HG02759 (cell line): ENCODE data around the gene PIK3R3.

Source experiments
- ATAC-seq: cut with Tn5 transposase; IDR thresholded peaks from one replicate; pipeline ENCODE4 v1.9.1; 2021; ENCODE audit warnings: mild to moderate bottlenecking, moderate library complexity; ENCODE audit not compliant: unreplicated experiment

The PIK3R3 gene

DNA sequence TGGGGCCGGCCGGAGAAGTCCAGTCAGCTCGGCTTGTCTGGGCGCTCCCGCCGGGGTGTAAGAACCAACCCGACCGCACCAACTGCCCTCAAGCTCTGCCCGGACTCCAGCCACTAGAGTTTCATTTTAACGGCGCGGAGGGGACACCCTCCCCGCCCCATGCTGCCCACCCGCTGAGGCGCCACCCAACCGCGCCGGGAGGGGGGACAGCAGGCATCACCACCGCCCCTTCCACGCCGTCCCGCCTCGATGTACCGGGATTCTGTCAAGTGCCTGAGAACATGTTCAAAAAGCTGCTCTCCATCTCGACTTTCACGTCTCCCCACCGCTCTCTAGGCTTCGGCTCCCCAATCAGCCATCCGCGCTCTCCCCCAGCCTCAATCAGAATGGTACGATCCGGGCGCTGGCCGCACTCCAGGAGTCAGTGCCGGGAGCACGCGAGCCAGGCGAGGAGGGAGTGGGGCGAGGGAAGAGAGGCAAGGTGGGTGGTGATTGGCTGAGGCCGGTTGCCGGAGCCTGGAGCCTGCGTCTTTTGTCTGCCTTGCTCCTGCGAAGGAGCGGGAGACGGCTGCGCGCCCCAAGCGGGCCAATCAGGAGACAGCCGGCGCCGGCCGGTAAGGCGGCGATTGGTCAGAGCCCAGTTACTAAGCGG lies at the start of gene PIK3R3:
PIK3R3 (minus strand) TSS at position 101 of the 652 bp plus-strand sequence. CDS start 677 bp downstream, outside the sequence.
- peak; percentile 91 for ATAC-seq

DNA sequence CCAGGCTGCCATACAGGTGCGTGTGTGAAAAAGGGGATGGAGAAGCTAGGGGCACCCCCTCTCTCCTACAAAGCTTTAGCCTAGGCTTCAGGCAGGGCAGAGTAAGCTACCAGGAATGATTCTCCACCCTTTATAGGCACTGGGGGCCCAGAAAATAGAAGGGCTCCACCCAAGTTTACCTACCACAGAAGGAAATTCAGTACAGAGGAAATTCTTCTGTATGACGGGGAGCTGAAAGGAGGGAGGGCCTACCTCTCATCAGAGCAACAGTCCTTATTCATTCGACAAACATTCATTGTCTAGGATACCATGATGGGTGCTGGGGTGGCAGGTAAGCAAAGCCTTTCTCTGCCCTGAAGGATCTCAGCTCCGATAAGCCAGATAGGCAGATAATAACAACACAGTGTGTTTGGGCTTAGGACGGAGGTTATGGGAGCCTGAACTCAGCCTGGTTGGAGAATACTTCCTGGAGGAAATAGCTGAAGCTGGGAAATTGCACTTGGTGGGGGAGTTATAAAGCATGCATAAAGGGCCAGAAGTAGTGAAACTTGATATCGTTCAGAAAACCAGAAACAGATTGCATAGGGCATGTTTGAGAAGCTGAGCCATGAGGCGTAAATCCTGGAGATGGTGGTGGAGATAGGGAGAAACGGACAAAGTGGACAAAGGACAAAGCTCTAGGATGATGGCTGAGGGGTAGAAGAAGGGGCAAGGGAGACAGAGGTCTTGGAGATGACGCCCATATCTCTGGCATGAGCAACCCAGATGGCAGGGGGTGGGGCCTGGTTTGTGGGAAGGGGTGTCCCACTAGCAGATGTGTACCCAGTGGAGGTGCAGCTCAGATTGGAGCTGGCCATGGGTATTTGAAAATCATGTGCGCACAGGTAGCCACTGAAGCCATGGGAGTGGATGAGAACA lies 49.2 kb upstream of the PIK3R3 start:
- ATAC-seq, result no peak

DNA sequence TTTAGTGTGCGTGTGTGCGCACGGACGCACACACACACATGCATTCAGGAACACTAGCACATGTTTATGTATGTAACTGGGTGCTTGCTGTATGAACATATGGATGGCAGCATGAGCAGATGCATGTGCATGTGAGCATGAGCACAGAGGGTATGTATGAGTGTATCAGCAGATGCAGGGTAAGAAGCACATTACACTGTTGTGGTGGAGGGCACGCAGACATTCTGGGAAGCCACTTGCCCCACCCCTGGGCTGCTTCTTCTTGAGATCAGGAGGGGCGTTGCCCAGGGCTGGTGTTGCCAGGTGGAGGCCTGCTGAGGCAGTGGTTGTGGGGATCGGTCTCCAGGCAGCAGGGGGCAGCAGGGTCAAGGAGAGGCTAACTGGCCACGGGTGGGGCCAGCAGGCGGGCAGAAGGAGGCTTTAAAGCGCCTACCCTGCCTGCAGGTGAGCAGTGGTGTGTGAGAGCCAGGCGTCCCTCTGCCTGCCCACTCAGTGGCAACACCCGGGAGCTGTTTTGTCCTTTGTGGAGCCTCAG lies 47.7 kb upstream of the PIK3R3 start:
- ATAC-seq, result no peak

DNA sequence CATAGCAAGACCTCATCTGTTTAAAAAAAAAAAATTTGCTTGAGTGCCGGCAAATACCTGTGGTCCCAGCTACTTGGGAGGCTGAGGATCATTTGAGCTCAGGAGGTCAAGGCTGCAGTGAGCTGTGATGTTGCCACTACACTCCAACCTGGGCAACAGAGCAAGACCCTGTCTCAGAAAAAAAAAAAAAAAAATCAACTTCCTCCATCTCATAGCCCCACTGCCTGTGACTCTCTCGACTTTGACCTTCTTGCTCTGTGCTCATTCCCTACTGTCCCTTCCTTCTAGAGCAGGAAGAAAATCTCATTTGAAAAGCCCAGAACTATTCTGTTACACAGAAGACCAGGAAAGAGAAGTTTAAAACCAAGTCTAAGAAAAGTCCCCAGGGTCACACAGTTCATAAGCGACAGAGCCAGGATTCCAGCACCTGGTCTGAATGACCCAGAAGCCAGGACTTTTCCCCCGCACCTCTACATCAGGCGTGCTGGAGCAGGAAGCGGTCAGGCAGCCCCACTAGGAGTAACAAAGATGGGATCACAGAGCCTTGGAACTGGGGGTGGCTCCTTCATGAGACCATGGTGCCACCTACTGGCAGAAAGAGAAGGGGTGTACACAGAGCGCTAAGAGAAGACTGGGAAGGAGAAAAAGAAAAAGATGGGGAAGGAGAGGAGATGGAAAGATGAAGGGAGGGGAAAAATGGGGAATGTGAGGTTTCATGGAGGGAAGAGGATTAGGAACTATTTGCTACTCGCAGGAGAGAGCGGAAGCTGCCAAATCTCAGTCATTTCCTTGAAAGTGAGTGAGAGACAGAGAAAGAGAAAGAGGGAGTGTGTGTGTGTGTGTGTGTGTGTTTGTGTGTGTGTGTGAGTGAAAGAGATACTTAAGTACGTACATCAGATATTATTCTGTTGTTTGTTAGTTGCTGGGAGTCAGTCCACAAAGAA lies 47.0 kb upstream of the PIK3R3 start:
- ATAC-seq, result no peak

DNA sequence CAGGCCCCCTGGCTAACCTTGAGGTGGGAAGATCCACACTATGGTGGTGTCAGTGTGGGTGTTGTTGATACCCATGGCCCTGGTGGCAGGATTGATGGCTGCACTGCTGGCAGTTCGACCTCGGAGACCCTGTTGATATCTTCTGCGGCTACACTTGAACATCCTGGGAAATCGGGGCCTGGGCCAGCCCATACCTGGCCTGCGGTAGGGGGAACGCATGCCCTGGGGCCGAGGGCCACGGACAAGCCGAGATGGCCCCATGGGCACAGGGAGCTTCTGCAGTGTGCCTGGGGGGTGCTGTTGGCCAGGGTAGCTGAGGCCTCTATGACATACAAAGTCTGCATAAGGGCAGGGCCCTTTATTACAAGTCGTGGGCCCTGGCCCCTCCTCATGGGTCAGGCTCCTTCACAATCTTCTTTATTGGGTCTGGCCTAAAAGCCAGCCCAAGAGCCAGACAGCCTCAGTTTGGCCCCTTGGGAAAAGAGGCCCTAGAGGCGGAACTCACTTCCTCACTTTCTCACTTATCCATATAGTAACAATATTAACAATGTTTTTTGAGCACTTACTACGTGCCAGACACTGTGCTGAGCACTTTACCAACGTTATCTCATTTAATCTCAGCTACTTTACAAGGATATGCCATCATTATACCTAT lies 43.9 kb upstream of the PIK3R3 start, which contains the start of gene P3R3URF:
P3R3URF (minus strand) TSS at position 278 of the 655 bp plus-strand sequence; CDS start at position 261, 17 bp downstream.
- no peak for ATAC-seq

DNA sequence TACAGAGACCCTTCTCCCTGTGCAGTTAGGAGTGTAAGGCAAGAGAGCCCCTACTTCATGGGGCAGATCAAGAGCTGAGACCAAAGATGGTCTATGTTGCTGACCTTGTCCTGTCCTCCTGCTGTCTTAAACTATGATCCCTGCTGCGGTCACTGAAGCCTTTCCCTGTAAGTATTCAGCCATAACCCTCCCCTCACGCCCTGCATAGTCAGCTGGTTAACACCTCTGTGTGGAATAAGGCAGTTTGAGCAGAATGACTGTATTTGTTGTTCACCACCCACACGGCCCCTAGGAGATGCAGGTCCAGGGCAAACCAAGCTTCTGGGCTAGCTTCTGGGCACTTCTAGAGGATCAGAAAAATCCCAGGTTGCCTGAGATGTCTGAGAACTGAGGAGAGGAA lies 42.8 kb upstream of the PIK3R3 start:
- ATAC-seq, result no peak

DNA sequence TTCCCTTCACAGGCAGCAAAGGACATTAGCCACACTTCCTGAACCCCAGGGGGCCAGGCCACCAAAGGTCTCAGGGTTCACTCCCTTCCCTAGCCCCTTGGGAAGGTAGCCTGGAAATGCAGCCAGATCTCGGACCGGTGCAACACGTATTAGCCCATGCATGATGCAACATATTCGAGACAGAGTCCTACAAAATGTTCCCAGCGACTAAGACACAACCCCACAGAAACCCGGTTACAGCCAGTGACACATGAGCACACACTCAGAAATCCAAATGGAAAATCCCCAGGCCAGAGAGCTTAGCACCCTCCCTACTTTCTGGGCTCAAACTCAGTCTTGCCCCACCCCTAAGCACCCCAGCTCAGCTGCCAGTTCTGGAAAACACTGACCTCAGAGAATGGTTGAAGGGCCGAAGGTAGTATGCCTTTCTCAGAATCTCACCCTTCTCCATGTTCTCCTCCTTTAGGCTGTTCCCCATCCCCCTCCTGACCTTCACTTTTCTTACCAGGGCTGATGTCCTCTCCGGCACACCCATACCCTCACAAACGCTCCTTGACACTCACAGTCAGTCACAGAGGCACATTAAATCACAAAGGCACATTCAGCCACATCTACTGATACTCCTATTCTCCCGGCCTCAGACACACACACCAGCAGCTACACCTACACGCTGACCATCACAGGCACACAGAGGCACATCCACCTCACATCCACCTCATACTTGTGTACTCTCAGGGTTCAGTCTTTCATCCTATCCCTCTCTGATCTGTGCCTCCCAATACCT lies 42.2 kb upstream of the PIK3R3 start, which contains the start of gene TSPAN1:
TSPAN1 (plus strand) TSS at position 640 of the 784 bp plus-strand sequence. CDS start 6,021 bp downstream, outside the sequence.
- ATAC-seq, result no peak

DNA sequence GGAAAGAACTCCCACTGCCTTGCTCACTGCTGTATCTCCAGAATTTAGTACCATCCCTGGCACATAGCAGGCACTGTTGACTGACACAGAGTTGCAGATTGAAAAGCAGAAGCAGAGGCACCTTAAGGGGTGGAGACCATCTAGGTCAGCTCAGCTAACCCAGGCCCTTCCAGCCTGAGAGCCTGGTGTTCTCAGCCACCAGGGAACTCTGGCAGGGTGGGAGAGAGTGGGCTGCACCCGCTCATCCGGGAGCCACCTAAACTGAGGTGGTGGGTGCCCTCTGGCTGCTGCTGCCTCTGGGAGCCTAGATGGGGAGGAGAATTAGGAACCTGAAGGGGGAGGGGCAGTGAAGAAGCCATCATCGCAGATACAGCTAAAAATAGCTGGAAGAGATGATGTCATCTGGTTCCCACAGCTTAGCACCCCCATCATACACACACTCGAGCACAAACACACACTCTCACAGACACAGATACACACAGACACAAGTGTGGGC lies 41.0 kb upstream of the PIK3R3 start:
- ATAC-seq, result no peak

DNA sequence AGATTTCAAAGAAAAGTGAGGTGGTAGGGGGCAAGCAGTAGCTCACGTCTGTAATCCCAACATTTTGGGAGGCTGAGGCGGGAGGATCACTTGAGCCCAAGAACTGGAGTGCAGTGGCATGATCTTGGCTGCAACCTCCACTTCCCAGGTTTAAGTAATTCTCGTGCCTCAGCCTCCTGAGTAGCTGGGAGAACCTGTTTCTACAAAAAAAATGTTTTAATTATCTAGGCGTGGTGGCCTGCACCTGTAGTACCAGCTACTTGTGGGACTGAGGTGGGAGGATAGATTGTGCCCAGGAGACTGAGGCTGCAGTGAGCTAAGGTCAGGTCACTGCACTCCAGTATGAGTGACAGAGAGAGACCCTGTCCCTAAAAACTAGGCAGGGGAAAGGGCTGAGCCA lies 39.9 kb upstream of the PIK3R3 start:
- no peak for ATAC-seq

DNA sequence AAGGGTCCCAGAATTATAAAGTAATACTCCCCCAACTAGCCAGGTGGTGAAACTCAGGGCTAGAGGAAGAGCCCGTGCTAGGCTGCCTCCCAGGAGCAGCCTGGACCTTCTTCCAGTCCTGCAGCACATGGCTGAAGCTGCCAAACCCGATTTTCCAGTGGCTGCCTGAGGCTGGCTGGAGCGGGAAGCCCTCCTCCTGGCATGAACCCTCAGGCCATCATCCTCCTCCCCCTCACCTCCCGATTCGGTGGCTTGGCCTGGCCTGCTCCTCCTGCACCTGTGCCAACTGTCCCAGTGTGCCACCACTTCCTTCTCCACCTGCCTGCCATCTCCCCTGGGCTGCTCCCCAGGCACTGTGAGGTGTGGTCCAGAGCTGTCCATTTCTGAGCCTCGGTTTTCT lies 39.4 kb upstream of the PIK3R3 start:
- no peak for ATAC-seq

DNA sequence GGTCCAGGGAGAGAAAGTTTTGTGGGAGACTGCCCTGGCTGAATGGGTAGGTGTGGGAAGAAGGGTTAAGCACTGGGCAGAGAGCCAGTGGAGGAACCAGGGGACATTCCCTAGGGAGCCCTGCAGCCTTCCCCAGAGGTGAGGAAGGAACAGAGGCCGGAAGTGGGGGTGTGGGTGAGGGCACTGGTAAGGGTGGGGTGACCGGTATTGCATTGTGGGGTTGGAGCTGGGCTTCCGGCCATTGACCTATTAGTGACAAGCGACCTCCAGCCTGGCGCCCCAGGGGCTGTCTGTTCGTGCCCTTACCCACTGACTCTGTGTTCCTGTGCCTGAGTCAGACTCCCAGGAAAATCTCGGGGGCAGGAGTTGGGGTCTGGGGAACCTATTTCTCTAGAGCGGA lies 38.9 kb upstream of the PIK3R3 start:
- no peak for ATAC-seq

DNA sequence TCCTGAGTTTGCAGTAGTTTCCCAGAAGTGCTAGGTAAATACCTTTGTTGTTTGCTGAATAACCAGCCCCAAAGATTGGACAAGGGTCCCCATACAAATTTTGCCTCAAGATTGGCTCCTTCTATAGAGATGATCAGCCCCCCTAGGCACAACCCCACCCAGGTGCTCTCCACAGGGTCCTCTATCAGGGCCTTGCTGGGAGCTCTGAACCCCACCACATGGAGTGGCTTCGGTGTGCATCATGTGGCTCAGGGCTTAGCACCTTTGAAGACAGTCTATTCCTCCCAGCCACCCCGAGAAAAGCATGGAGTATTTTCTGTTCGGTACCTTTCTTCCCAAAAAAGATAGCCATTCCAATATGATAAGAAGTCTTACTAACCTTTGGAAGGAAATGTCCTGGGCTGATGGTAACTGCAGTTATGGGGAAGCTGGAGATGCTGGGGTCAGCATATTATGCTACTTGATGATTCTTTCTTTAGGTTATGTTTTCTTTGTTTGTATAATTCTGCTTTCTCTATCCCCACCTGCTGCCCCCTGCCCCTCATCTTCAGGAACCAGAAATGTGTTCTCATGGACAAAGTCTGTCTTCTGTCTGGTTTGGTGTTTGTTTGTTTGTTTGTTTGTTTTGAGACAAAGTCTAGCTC lies 37.5 kb upstream of the PIK3R3 start:
- no peak for ATAC-seq

DNA sequence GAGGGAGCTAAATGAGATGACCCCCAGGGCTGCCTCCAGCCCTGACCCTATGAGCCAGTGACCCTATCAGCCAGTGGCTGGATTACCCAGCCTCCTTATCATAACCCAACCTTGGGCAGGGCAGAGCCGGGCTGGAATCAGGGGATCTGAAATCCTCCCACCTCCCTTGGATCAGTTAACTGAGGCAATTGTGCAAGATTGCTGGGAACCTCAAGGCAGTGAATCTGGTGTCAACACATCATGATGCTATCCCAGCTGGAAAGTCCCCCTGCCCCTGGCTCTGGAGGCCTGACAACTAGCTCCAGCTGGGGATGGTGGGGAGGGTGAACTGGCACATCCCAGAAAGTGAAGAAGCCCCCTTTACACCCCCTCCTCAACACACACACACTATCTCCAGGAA lies 36.0 kb upstream of the PIK3R3 start:
- no peak for ATAC-seq

DNA sequence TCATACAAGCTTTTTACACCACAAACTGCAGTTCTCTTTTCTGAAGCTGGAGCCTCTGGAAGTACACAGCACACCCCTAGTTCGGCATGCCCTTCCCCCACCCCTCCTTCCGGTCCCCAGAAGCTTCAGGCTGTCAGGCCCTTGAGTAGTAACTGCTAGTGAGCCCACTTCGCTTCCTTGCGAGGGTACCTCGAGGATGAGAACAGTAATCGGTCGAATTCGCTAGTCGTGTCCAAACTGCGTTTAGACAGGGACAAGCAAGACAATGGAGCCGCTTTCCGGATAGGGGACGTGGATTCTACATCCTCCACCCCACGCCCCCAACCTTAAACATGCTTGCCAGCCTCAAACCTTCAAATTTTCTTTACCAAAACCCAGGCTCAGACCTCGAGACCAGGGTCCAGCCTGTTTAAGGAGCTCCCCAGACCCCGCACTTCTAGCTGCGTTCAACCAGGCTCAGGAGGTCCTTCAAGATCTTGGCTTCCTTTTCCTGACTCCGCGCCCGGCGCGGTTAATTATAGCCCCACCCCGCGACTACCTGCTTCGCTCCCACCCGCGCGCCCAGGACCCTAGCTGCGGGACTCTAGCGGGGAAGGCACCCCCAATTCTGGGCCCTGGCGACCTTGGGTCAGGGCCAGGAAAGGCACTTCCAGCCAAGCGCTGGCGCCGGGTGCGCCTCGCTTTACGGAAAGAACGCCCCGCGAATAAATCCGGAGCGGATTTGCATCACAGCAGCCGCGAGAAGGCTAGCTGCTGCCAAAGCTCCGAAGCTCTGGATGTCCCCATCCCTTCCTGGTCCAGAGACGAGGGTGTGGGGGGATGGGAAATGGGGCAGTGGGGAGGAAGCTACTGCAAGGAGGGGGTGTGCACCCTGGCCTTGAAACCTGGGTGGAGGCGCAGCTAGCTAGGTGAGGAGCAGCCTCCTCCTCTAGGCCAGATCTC lies 34.4 kb upstream of the PIK3R3 start:
- no peak for ATAC-seq

DNA sequence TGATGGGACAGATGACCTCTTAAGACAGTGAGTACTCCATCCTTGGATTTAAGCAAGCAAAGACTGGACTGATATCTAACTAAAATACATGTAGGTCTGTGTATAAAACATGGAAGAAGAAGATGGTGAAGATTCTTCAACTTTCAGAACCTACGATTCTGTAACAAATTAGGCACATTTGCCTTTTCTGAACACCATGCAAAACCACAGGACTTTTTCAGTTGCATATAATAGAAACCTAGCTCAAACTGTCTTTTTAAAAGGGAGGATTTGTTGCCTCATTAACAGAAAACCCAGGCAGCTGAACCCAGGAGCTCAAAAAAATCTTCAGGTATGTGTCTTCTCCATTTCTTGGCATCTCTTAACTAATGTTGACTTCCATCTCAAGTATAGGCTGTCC lies 27.8 kb upstream of the PIK3R3 start:
- ATAC-seq, result no peak

DNA sequence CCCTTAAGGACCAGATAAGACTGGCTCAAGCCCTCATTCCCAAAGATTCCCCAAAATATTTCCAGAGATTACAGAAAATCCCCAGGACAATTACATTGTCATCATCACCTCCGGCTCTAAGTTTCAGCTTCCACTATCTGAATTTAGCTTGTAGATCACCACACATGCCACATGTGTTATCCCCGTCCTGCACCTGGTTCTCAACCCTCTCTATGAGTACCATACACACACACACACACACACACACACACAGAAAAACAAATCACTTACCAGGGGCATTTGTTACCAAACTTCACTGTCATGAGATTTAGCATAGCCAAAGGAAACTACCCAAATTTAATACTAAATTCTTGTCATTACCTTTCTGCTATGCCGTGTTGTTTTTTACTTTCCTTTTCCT lies 27.1 kb upstream of the PIK3R3 start:
- no peak for ATAC-seq
